HepG2 (cell line): ENCODE results near the gene MLLT10. TPM values are rescaled to one million over a fixed set of nuclear protein-coding genes. Genes with fewer than 3 reads are reported as not detected.
A peak's percentile ranks its signal among the peaks of the same experiment; 100 is the strongest.

Experiments used
- CREB1 ChIP-seq, 2 experiments: fragments of 450-650 bp in 1 of 2; IDR thresholded peaks; 2 replicates each; pipeline ENCODE4 v1.6.1; 2016 to 2017; ENCODE audit warnings: control low read depth in 1 of 2, mild to moderate bottlenecking in 1 of 2, missing compliant biosample characterization in 1 of 2, missing genetic modification characterization in 1 of 2
- HDAC2 ChIP-seq: sonication (generic); formaldehyde crosslinking; IDR thresholded peaks from 2 replicates; pipeline ENCODE4 v1.4.0; 2020; ENCODE audit warnings: missing genetic modification reagents
- HNF1B ChIP-seq: sonication (generic); formaldehyde crosslinking; IDR thresholded peaks from 2 replicates; pipeline ENCODE4 v1.5.1; 2020; ENCODE audit warnings: mild to moderate bottlenecking, moderate library complexity, missing genetic modification reagents
- MAF1 ChIP-seq: sonication (generic); formaldehyde crosslinking; IDR thresholded peaks from 2 replicates; pipeline ENCODE4 v1.5.0; 2020; ENCODE audit warnings: missing genetic modification reagents, borderline replicate concordance
- MIXL1 ChIP-seq: IDR thresholded peaks from 2 replicates; pipeline ENCODE4 v1.6.1; 2016
- POLR2G ChIP-seq: fragments of 200-400 bp; formaldehyde crosslinking; IDR thresholded peaks from 2 replicates; pipeline ENCODE4 v1.6.1; 2018; ENCODE audit warnings: mild to moderate bottlenecking, low read depth, low read length, moderate library complexity
- TAF1 ChIP-seq: sonication (generic); formaldehyde crosslinking; IDR thresholded peaks from 2 replicates; pipeline ENCODE4 v1.4.0; 2020; ENCODE audit warnings: missing genetic modification reagents
- TRAFD1 ChIP-seq: sonication (generic); formaldehyde crosslinking; IDR thresholded peaks from 2 replicates; pipeline ENCODE4 v1.5.1; 2020; ENCODE audit warnings: missing genetic modification reagents, mild to moderate bottlenecking, borderline replicate concordance
- ZBTB10 ChIP-seq: sonication (generic); formaldehyde crosslinking; IDR thresholded peaks from 2 replicates; pipeline ENCODE4 v1.4.0; 2020; ENCODE audit warnings: missing genetic modification reagents, borderline replicate concordance
- ZFP1 ChIP-seq: IDR thresholded peaks from 2 replicates; pipeline ENCODE4 v1.6.1; 2016
- ZGPAT ChIP-seq: IDR thresholded peaks from 2 replicates; pipeline ENCODE4 v1.6.1; 2016; ENCODE audit warnings: mild to moderate bottlenecking
- ZNF18 ChIP-seq: sonication (generic); formaldehyde crosslinking; IDR thresholded peaks from 2 replicates; pipeline ENCODE4 v1.8.0; 2022; ENCODE audit warnings: mild to moderate bottlenecking, missing genetic modification reagents; ENCODE audit not compliant: insufficient replicate concordance
- ZNF337 ChIP-seq: sonication (generic); formaldehyde crosslinking; IDR thresholded peaks from 2 replicates; pipeline ENCODE4 v1.5.1; 2020; ENCODE audit warnings: missing genetic modification reagents, low read depth, mild to moderate bottlenecking, borderline replicate concordance
- ZNF616 ChIP-seq: sonication (generic); formaldehyde crosslinking; IDR thresholded peaks from 2 replicates; pipeline ENCODE4 v1.5.0; 2020; ENCODE audit warnings: low read depth, mild to moderate bottlenecking, missing genetic modification reagents
- ZNF644 ChIP-seq: IDR thresholded peaks from 2 replicates; pipeline ENCODE4 v1.6.1; 2016; ENCODE audit warnings: low read depth
- ZNF839 ChIP-seq: sonication (generic); formaldehyde crosslinking; IDR thresholded peaks from 2 replicates; pipeline ENCODE4 v1.4.0; 2020; ENCODE audit warnings: missing genetic modification reagents, mild to moderate bottlenecking, borderline replicate concordance
- polyA plus RNA-seq, 8 experiments: library from polyadenylated mRNA; depleted of rRNA in 3 of 8; stranded (reverse) in 7 of 8; unstranded in 1 of 8; fragments of >200 nt; fragmentation: Illumina TruSeq in 4 of 8; extraction: Trizol in 4 of 8; gene quantifications; 2 replicates each; pipeline versions ENCODE4 v1.2.1 to v1.2.3, GENCODE V29; 2011 to 2016; ENCODE audit warnings: low read depth in 4 of 8, missing spikeins in 1 of 8, mixed read lengths in 1 of 8; ENCODE audit not compliant: insufficient read depth in 1 of 8
- total RNA-seq, 5 experiments: library from RNA; depleted of rRNA; stranded (reverse); fragments of >200 nt; fragmentation: Illumina TruSeq; extraction: Trizol; gene quantifications; 2 replicates each; pipeline ENCODE4 v1.2.3, GENCODE V29; 2016; ENCODE audit warnings: low read depth in 1 of 5

MLLT10 gene
- total and polyA plus RNA-seq, 2 of the 13 experiments (the other 11 are each of a cell fraction or from before 2014, with no cell fraction given): 51.3 to 84.1 TPM

- TF ChIP-seq HNF1B (CRISPR knock-in tag) (peak; percentile 76; the same call in 1 of the 2 replicates), ZNF644 (CRISPR knock-in tag) (no peak), ZNF839 (CRISPR knock-in tag) (no peak), ZNF18 (CRISPR knock-in tag) (peak; percentile 75), ZBTB10 (CRISPR knock-in tag) (peak; percentile 77; the same call in 1 of the 2 replicates), ZNF337 (CRISPR knock-in tag) (0 out of 2 replicates have a peak, but pooled peaks have one; percentile 15), ZFP1 (CRISPR knock-in tag) (no peak), CREB1 (IDR thresholded peaks at IDR 0.05) (no peak), CREB1 (CRISPR knock-in tag; IDR thresholded peaks at IDR 0.05) (no peak), ZNF616 (CRISPR knock-in tag) (no peak), TRAFD1 (CRISPR knock-in tag) (no peak), HDAC2 (CRISPR knock-in tag) (peak; percentile 45; the same call in 1 of the 2 replicates), ZGPAT (peak; percentile 73; the same call in 1 of the 2 replicates), MAF1 (CRISPR knock-in tag) (no peak), MIXL1 (CRISPR knock-in tag) (no peak), POLR2G (peak; percentile 80), TAF1 (CRISPR knock-in tag) (peak; percentile 61)
Measured at GRCh38 chr10:21497177-21497807, 36.7 kb upstream of the MLLT10 start (continued).
